Measurements from ENCODE around the gene TBC1D8.

GRCh38 chr2:101109451-101110118 is 41.6 kb downstream of the TBC1D8 start:
- TF ChIP-seq GABPA (IDR thresholded peaks at IDR 0.05 in 1 of 2, conservative IDR thresholded peaks at IDR 0.05 in 1 of 2): no peak
- no peak for TF ChIP-seq CTCF (IDR thresholded peaks at IDR 0.05; ENCODE audit: low read depth, low read length, missing input control)
- TF ChIP-seq MAX (IDR thresholded peaks at IDR 0.05): no peak
- TF ChIP-seq JUND (IDR thresholded peaks at IDR 0.05): no peak
- no peak for TF ChIP-seq HNF4G (IDR thresholded peaks at IDR 0.05)
- TF ChIP-seq REST (IDR thresholded peaks at IDR 0.05): no peak
- no peak for TF ChIP-seq NR2F2 (IDR thresholded peaks at IDR 0.05)
- TF ChIP-seq YY1 (IDR thresholded peaks at IDR 0.05): no peak
- TF ChIP-seq ZBTB33 (IDR thresholded peaks at IDR 0.05): no peak
- TF ChIP-seq FOXA1 (IDR thresholded peaks at IDR 0.05): no peak
- TF ChIP-seq ATF3 (IDR thresholded peaks at IDR 0.05): no peak
